OCI-LY3 (cell line): Measurements from ENCODE around the gene NOL4L.

Experiments used
- CTCF ChIP-seq: fragments of 200-600, 300-600 bp; sonication (generic); IDR thresholded peaks from 2 replicates; pipeline ENCODE4 v1.5.1; 2014; ENCODE audit warnings: antibody characterized with exemption, low read length, low read depth
- EZH2phosphoT487 ChIP-seq: fragments of 200-600 bp; shearing (Covaris generic); IDR thresholded peaks from 2 replicates; pipeline ENCODE4 v1.6.1; 2018; ENCODE audit warnings: antibody characterized with exemption, mixed run types, low read depth

- TF ChIP-seq CTCF (0 out of 2 replicates have a peak, but pooled peaks have one; percentile 6), EZH2phosphoT487 (no peak)
These were observed 49.7 kb downstream of the NOL4L start for GRCh38 chr20:32535316-32535952.
